Measurements from ENCODE around the gene CYB5R2.

The CYB5R2 gene

GRCh38 chr11:7668911-7669310 is 4.4 kb downstream of the CYB5R2 start:
- no peak for TF ChIP-seq CTCF (IDR thresholded peaks at IDR 0.05; ENCODE audit: insufficient read depth, low read length, poor library complexity, severe bottlenecking)
- DNase-seq (ENCODE audit: extremely low read depth, insufficient read length) = no peak
- Histone ChIP-seq H3K4me3 (replicated peaks; ENCODE audit: low read depth, low read length) (no peak overlapping the region), H3K27me3 (replicated peaks; ENCODE audit: control insufficient read depth, insufficient read depth, low read length) (no peaks in the 10 kb centered on the region), H3K36me3 (ENCODE audit: control insufficient read depth, insufficient read depth, low read length) (peaks cover 20% of the 10 kb centered on the region)

- H3K4me3 ChIP-seq (replicated peaks; ENCODE audit: low read depth, low read length) = no peak overlapping the region
- DNase-seq (ENCODE audit: extremely low read depth, insufficient read length) = no peak
- no peak for TF ChIP-seq CTCF (IDR thresholded peaks at IDR 0.05; ENCODE audit: insufficient read depth, low read length, poor library complexity, severe bottlenecking)
- H3K36me3 ChIP-seq (ENCODE audit: control insufficient read depth, insufficient read depth, low read length) = peaks cover 20% of the 10 kb centered on the region
- H3K27me3 ChIP-seq (replicated peaks; ENCODE audit: control insufficient read depth, insufficient read depth, low read length) = no peaks in the 10 kb centered on the region
Measured at GRCh38 chr11:7668464-7668863, 4.8 kb downstream of the CYB5R2 start.

GRCh38 chr11:7667460-7667859 is 5.8 kb downstream of the CYB5R2 start:
- Histone ChIP-seq H3K27me3 (replicated peaks; ENCODE audit: control insufficient read depth, insufficient read depth, low read length) (no peaks in the 10 kb centered on the region), H3K4me3 (replicated peaks; ENCODE audit: low read depth, low read length) (no peak overlapping the region), H3K36me3 (ENCODE audit: control insufficient read depth, insufficient read depth, low read length) (peaks cover 20% of the 10 kb centered on the region)
- no peak for DNase-seq (ENCODE audit: extremely low read depth, insufficient read length)
- no peak for TF ChIP-seq CTCF (IDR thresholded peaks at IDR 0.05; ENCODE audit: insufficient read depth, low read length, poor library complexity, severe bottlenecking)

GRCh38 chr11:7666292-7666866 is 6.9 kb downstream of the CYB5R2 start:
- DNase-seq (ENCODE audit: extremely low read depth, insufficient read length) = no peak
- Histone ChIP-seq H3K27me3 (replicated peaks; ENCODE audit: control insufficient read depth, insufficient read depth, low read length) (no peaks in the 10 kb centered on the region), H3K36me3 (ENCODE audit: control insufficient read depth, insufficient read depth, low read length) (peaks cover 20% of the 10 kb centered on the region), H3K4me3 (replicated peaks; ENCODE audit: low read depth, low read length) (no peak overlapping the region)
- TF ChIP-seq CTCF (IDR thresholded peaks at IDR 0.05; ENCODE audit: insufficient read depth, low read length, poor library complexity, severe bottlenecking) = no peak

GRCh38 chr11:7665473-7666291 is 7.6 kb downstream of the CYB5R2 start:
- Histone ChIP-seq H3K36me3 (ENCODE audit: control insufficient read depth, insufficient read depth, low read length) (peaks cover 20% of the 10 kb centered on the region), H3K27me3 (replicated peaks; ENCODE audit: control insufficient read depth, insufficient read depth, low read length) (no peaks in the 10 kb centered on the region), H3K4me3 (replicated peaks; ENCODE audit: low read depth, low read length) (no peak overlapping the region)
- peak; percentile 68 for DNase-seq (ENCODE audit: extremely low read depth, insufficient read length)
- TF ChIP-seq CTCF (IDR thresholded peaks at IDR 0.05; ENCODE audit: insufficient read depth, low read length, poor library complexity, severe bottlenecking) = peak; percentile 95

Data from GM06990 (cell line).